ENCODE data around the gene ASCC1.
"Not testable (repeated sequence)": the region's sequence is repeated elsewhere in the genome, so short reads cannot be mapped to it uniquely, and the experiment has no call there.

DNA sequence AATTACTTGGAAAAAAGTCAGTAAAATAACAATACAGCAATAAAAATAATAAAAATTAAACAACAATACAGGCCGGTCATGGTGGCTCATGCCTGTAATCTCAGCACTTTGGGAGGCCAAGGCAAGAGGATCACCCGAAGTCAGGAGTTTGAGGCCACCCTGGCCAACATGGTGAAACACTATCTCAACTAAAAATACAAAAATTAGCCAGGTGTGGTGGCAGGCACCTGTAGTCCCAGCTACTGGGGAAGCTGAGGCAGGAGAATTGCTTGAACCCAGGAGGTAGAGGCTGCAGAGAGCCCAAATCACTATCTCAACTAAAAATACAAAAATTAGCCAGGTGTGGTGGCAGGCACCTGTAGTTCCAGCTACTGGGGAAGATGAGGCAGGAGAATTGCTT, 4.2 kb downstream of the ASCC1 start:
- TF ChIP-seq POLR2AphosphoS5, POLR2A, TAF1, SPI1 (IDR thresholded peaks at IDR 0.05; ENCODE audit: low read depth, low read length): not testable (repeated sequence)

Data from GM12891 (cell line).